Sigmoid colon (tissue), 7 donors: Measurements from ENCODE around the gene IL13RA2. TPM values are rescaled to one million over a fixed set of nuclear protein-coding genes. Genes with fewer than 3 reads are reported as not detected.

ENCODE experiments used
- DNase-seq: peaks from one replicate; pipeline ENCODE4 v3.0.0-alpha.2; 2019
- H3K27ac ChIP-seq, 4 donors: fragments of 200-600 bp; sonication (generic); one replicate each; pipeline ENCODE4 v1.5.1; 2016 to 2019; ENCODE audit warnings: mild to moderate bottlenecking in 1 of 4
- H3K27me3 ChIP-seq, 3 donors: fragments of 200-600 bp; sonication (generic); one replicate each; pipeline ENCODE4 v1.5.1; 2019; ENCODE audit warnings: mild to moderate bottlenecking in 1 of 3
- H3K36me3 ChIP-seq, 4 donors: fragments of 200-600 bp; sonication (generic); one replicate each; pipeline ENCODE4 v1.5.1; 2016 to 2019
- H3K4me1 ChIP-seq, 4 donors: fragments of 200-600 bp; sonication (generic); one replicate each; pipeline ENCODE4 v1.5.1; 2017 to 2019
- H3K4me3 ChIP-seq, 4 donors: fragments of 200-600 bp; sonication (generic); one replicate each; pipeline ENCODE4 v1.5.1; 2017 to 2019; ENCODE audit warnings: mild to moderate bottlenecking in 2 of 4, moderate library complexity in 1 of 4
- H3K9me3 ChIP-seq, 4 donors: fragments of 200-600 bp in 3 of 4; sonication (generic) in 3 of 4; one replicate each; pipeline versions ENCODE4 v1.5.1 to v1.6.1; 2013 to 2019
- CTCF ChIP-seq, 4 experiments: fragments of 450-650 bp in 3 of 4; fragments of 200-600 bp in 1 of 4; IDR thresholded peaks; one replicate each; pipeline ENCODE4 v1.5.1; 2016 to 2019; ENCODE audit warnings: antibody characterized with exemption in 4 of 4, mild to moderate bottlenecking in 3 of 4, moderate library complexity in 2 of 4
- EP300 ChIP-seq, 4 donors: sonication (generic); formaldehyde crosslinking; IDR thresholded peaks; one replicate each; pipeline ENCODE4 v1.6.1; 2017; ENCODE audit warnings: antibody characterized with exemption in 4 of 4
- POLR2A ChIP-seq, 2 donors: fragments of 450-650 bp; IDR thresholded peaks; one replicate each; pipeline ENCODE4 v1.6.1; 2016; ENCODE audit warnings: antibody characterized with exemption in 2 of 2, mild to moderate bottlenecking in 2 of 2, moderate library complexity in 2 of 2
- POLR2AphosphoS5 ChIP-seq, 4 donors: sonication (generic); formaldehyde crosslinking; IDR thresholded peaks; one replicate each; pipeline ENCODE4 v1.6.1; 2017; ENCODE audit warnings: antibody characterized with exemption in 4 of 4
- WGBS, 2 donors: extraction: QIAGEN DNeasy Blood & Tissue Kit; methylation state at CpG; one replicate each; pipeline ENCODE4 v1.1.7; 2013; 5-methylcytosine and 5-hydroxymethylcytosine counted together
- intact Hi-C: fragments of 100-400 bp; cut with DNase I; formaldehyde crosslinking; loops from one replicate; pipeline ENCODE4 v1.15.1; 2023
- polyA plus RNA-seq, 3 donors: library from polyadenylated mRNA; stranded (reverse); fragments of 200-250 nt; gene quantifications; one replicate each; pipeline ENCODE4 v1.2.3, GENCODE V29; 2013
- total RNA-seq, 4 donors: library from RNA; depleted of rRNA; stranded (reverse); fragments of >200 nt; gene quantifications; one replicate each; pipeline ENCODE4 v1.1.0, GENCODE V29; 2016
- donor health status: healthy with polysubstance abuse.
- donor health status: Bipolar disorder and iron deficiency.
- donor health status: healthy.

IL13RA2 gene
- total and polyA plus RNA-seq, 7 donors = 0.36 to 0.45 TPM; not detected in 5

- 84 to 87% methylated on average over 2 of the region's 2 CpGs for WGBS, 2 donors
- Histone ChIP-seq H3K36me3 (no peaks in the 10 kb centered on the region), H3K27me3 (no peaks in the 10 kb centered on the region), H3K4me1 (no peaks in the 10 kb centered on the region), H3K4me3 (no peak overlapping the region), H3K27ac (no peak overlapping the region), H3K9me3 (no peaks in the 10 kb centered on the region)
- TF ChIP-seq CTCF (IDR thresholded peaks at IDR 0.05) = no peak
- no peak for TF ChIP-seq EP300 (IDR thresholded peaks at IDR 0.05)
- TF ChIP-seq POLR2A (IDR thresholded peaks at IDR 0.05) = no peak
- TF ChIP-seq POLR2AphosphoS5 (IDR thresholded peaks at IDR 0.05) = no peak
- DNase-seq = no peak
- intact Hi-C loops = no loop called here
Measured at GRCh38 chrX:114976292-114976691, 41.1 kb downstream of the IL13RA2 start.

- intact Hi-C loops = no loop called here
- H3K27ac ChIP-seq = no peak overlapping the region
- no peaks in the 10 kb centered on the region for H3K4me1 ChIP-seq
- H3K4me3 ChIP-seq = no peak overlapping the region
- H3K27me3 ChIP-seq = no peaks in the 10 kb centered on the region
- DNase-seq = no peak
- TF ChIP-seq POLR2A (IDR thresholded peaks at IDR 0.05) (no peak), POLR2AphosphoS5 (IDR thresholded peaks at IDR 0.05) (no peak), CTCF (IDR thresholded peaks at IDR 0.05) (no peak), EP300 (IDR thresholded peaks at IDR 0.05) (no peak)
- H3K36me3 ChIP-seq = no peaks in the 10 kb centered on the region
- H3K9me3 ChIP-seq = no peaks in the 10 kb centered on the region
Measured at GRCh38 chrX:114973013-114973412, 44.4 kb downstream of the IL13RA2 start.

- Histone ChIP-seq H3K27ac (no peak overlapping the region), H3K4me3 (no peak overlapping the region), H3K27me3 (no peaks in the 10 kb centered on the region), H3K4me1 (no peaks in the 10 kb centered on the region), H3K9me3 (no peaks in the 10 kb centered on the region), H3K36me3 (no peaks in the 10 kb centered on the region)
- intact Hi-C loops = no loop called here
- TF ChIP-seq EP300 (IDR thresholded peaks at IDR 0.05) = no peak
- TF ChIP-seq CTCF (IDR thresholded peaks at IDR 0.05) = no peak
- no peak for TF ChIP-seq POLR2A (IDR thresholded peaks at IDR 0.05)
- TF ChIP-seq POLR2AphosphoS5 (IDR thresholded peaks at IDR 0.05) = no peak
- no peak for DNase-seq
- 76 to 85% methylated on average over 3 of the region's 3 CpGs for WGBS, 2 donors
Measured at GRCh38 chrX:114970806-114971205, 46.6 kb downstream of the IL13RA2 start.

- no peaks in the 10 kb centered on the region for H3K4me1 ChIP-seq
- no peaks in the 10 kb centered on the region for H3K9me3 ChIP-seq
- H3K27ac ChIP-seq = no peak overlapping the region
- WGBS, 2 donors = 67 to 73% methylated on average over 3 of the region's 3 CpGs
- no peak overlapping the region for H3K4me3 ChIP-seq
- intact Hi-C loops = no loop called here
- DNase-seq = no peak
- H3K36me3 ChIP-seq = no peaks in the 10 kb centered on the region
- H3K27me3 ChIP-seq = no peaks in the 10 kb centered on the region
- TF ChIP-seq CTCF (IDR thresholded peaks at IDR 0.05) = no peak
- TF ChIP-seq EP300 (IDR thresholded peaks at IDR 0.05) = no peak
- TF ChIP-seq POLR2A (IDR thresholded peaks at IDR 0.05) = no peak
- no peak for TF ChIP-seq POLR2AphosphoS5 (IDR thresholded peaks at IDR 0.05)
Measured at GRCh38 chrX:114964374-114964773, 53.0 kb downstream of the IL13RA2 start.

GRCh38 chrX:114962209-114962608 is 55.2 kb downstream of the IL13RA2 start:
- H3K27me3 ChIP-seq = no peaks in the 10 kb centered on the region
- H3K4me1 ChIP-seq = no peaks in the 10 kb centered on the region
- DNase-seq = no peak
- intact Hi-C loops = no loop called here
- no peak overlapping the region for H3K27ac ChIP-seq
- no peak overlapping the region for H3K4me3 ChIP-seq
- no peaks in the 10 kb centered on the region for H3K36me3 ChIP-seq
- TF ChIP-seq EP300 (IDR thresholded peaks at IDR 0.05) (no peak), POLR2A (IDR thresholded peaks at IDR 0.05) (no peak), POLR2AphosphoS5 (IDR thresholded peaks at IDR 0.05) (no peak), CTCF (IDR thresholded peaks at IDR 0.05) (no peak)
- no peaks in the 10 kb centered on the region for H3K9me3 ChIP-seq
